Jurkat, Clone E6-1 (cell line): ENCODE results near the gene GOSR1.
"Not testable (repeated sequence)": the region's sequence is repeated elsewhere in the genome, so short reads cannot be mapped to it uniquely, and the experiment has no call there.

Experiments
- DNase-seq: peaks from one replicate; pipeline ENCODE4 v3.0.0-alpha.2; 2011; ENCODE audit warnings: low read depth, low spot score
- H3K4me3 ChIP-seq: 2 replicates; pipeline ENCODE4 v1.5.1; 2011; ENCODE audit warnings: mild to moderate bottlenecking, low read length, control low read depth, moderate library complexity

GOSR1 gene

GRCh38 chr17:30557916-30558685 lies 80.9 kb downstream of the GOSR1 start:
- no peak overlapping the region for H3K4me3 ChIP-seq
- peak; percentile 23 for DNase-seq

GRCh38 chr17:30558686-30559545 lies 81.7 kb downstream of the GOSR1 start:
- H3K4me3 ChIP-seq: no peak overlapping the region
- DNase-seq: no peak

- no peak for DNase-seq
- no peak overlapping the region for H3K4me3 ChIP-seq
These were observed 82.4 kb downstream of the GOSR1 start for GRCh38 chr17:30559656-30560055.

GRCh38 chr17:30560117-30561026 lies 83.2 kb downstream of the GOSR1 start:
- not testable (repeated sequence) for H3K4me3 ChIP-seq, DNase-seq

GRCh38 chr17:30561766-30562165 lies 84.6 kb downstream of the GOSR1 start:
- not testable (repeated sequence) for H3K4me3 ChIP-seq, DNase-seq

GRCh38 chr17:30563131-30563904 lies 86.1 kb downstream of the GOSR1 start:
- DNase-seq, H3K4me3 ChIP-seq: not testable (repeated sequence)

- DNase-seq: not testable (repeated sequence)
These were observed 86.7 kb downstream of the GOSR1 start for GRCh38 chr17:30563905-30564390.

GRCh38 chr17:30564422-30565072 lies 87.3 kb downstream of the GOSR1 start:
- DNase-seq, H3K4me3 ChIP-seq: not testable (repeated sequence)

More at GRCh38 chr17:30563905-30564390, 86.7 kb downstream of the GOSR1 start:
- not testable (repeated sequence) for H3K4me3 ChIP-seq

- H3K4me3 ChIP-seq: no peak overlapping the region
- DNase-seq: no peak
These were observed 88.1 kb downstream of the GOSR1 start for GRCh38 chr17:30565073-30565935.

- not testable (repeated sequence) for DNase-seq, H3K4me3 ChIP-seq
These were observed 88.9 kb downstream of the GOSR1 start for GRCh38 chr17:30566104-30566503.

GRCh38 chr17:30566516-30567225 lies 89.5 kb downstream of the GOSR1 start:
- H3K4me3 ChIP-seq, DNase-seq: not testable (repeated sequence)

- no peak for DNase-seq
- no peak overlapping the region for H3K4me3 ChIP-seq
These were observed 90.3 kb downstream of the GOSR1 start for GRCh38 chr17:30567231-30568116.

- DNase-seq: no peak
These were observed 90.9 kb downstream of the GOSR1 start for GRCh38 chr17:30568117-30568430.

GRCh38 chr17:30569531-30570175 lies 92.4 kb downstream of the GOSR1 start:
- H3K4me3 ChIP-seq, DNase-seq: not testable (repeated sequence)

More at GRCh38 chr17:30568117-30568430, 90.9 kb downstream of the GOSR1 start:
- H3K4me3 ChIP-seq: no peak overlapping the region

GRCh38 chr17:30570191-30570590 lies 93.0 kb downstream of the GOSR1 start:
- no peak for DNase-seq
- no peak overlapping the region for H3K4me3 ChIP-seq
